COR-L47 (cell line): ENCODE data around the gene VSIR.

Source experiments
- DNase-seq: peaks from one replicate; lab custom pipeline; 2025; lab: John Stamatoyannopoulos, UW

Gene VSIR

DNA sequence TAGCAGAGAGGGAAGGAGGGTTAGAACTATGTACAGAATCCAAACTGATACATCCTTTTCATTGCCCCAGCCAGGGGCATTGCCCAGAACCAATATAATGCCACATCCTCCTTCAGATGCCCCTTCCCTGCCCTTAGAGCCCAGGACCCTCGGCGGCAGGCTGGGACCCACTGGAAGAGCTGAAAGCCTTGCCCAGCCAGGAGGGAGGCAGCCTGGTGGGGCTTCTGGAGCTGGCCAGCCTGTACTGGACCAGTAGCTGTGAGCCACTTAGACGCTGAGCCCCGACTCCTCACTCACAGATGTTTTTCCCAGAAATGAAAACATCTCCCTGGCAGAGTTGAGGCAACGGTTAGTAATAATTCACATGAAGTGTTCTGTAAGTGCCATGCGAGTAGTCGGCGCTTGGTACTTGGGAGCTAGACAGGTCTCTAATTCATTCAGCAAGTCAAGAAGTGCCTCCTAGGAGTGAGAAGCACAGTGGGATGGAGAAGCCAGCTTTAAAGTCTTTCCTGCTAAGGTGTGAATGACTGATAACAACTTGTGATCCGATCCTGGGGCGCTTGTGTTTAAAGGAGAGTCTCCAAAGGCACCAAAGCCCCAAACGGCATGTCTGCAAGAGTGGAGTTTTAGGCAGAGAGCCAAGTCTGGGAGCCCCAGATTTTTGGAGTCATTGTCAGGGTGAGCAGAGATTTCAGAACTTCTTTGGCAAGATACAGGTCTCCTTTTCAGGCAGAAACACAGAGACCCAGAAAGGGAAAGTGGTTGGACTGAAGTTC is 9.8 kb downstream of the VSIR start:
- DNase-seq: no peak

DNA sequence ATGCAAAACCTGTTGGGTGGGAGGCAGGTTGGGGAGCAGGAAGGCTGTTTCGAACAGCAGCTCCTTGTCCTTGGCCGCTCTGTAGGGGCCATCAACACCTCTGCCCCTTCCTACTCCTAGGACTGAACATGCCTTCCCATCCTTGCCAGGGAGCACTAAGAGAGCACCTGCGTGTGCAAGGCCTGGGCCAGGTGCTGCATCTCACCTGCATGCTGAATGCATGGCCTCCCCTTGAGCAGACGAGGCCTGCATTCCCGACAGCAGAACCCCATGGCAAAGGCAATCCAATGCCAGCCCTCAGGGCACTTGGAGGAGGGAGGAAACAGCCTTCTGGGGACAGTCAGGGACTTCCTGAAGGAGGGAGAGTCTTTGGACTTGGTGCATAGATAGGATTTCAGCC is 11.0 kb downstream of the VSIR start:
- DNase-seq: no peak

DNA sequence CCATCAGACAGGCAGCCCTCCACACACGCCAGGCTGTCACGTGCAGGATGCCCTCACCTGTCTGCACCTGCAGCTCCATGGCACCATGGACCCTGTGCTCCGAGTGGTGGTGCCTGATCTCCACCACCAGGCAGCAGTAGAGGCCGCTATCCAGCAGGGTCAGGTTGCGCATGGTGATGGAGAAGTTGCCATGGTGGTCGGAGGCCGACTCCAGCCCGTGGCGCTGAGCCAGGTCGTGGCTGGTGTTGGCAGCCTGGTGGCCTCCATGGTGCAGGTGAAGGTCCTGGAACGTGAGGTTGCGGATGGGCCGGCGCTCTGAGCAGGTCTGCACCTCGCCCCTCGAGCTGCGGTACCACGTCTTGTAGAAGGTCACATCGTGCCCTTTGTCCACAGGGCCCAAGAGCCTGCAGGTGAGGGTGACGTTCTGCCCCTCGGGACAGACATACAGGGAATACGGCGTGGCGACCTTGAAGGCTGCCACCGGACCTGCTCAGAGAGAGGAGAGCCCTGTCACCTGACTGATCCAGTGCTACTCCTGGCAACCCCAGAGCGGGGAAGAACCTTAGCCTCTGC is 11.7 kb downstream of the VSIR start:
- no peak for DNase-seq

DNA sequence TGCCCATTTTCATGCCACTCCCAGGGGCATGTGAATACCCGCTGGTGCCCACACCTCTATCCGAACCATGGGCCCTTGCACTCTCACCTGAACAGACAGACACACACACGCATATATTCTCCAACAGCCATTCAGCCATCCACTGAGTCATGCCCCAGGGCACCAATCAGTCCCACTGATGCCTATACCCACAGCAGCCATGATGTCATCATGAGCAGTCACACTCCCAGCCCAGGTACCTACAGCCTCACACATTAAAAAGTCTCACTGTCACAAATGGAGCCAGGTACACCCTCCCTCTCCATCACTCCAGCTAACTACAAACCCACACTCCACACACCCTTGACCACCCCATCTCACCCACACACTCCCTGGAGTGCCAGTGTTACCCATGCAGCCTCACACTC is 12.2 kb downstream of the VSIR start:
- DNase-seq: no peak

DNA sequence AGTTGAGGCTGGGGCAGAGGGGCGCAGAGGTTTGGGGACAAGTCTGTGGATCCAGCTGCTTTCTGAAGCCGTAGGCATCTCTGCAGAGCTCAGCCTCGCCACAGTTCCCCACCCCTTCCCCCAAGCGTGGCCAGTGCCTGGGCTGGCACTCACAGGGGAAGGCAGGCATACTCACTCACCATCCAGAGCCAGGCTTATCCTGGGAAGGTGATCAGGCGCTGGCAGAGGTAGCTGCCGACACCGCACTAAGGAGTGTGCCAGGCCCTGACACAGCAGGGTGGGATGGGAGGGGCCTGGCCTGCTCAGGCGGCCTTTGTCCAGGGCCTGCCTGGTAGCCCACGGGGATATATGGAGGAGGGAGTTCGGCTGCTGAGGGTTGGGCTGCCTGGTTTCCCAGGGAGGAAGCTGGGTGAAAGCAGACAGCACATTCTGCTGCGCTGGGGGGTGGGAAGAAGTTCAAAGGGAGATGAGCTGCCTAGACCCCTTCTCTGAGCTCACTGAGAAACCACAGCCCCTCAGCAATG is 15.9 kb downstream of the VSIR start:
- DNase-seq: no peak

DNA sequence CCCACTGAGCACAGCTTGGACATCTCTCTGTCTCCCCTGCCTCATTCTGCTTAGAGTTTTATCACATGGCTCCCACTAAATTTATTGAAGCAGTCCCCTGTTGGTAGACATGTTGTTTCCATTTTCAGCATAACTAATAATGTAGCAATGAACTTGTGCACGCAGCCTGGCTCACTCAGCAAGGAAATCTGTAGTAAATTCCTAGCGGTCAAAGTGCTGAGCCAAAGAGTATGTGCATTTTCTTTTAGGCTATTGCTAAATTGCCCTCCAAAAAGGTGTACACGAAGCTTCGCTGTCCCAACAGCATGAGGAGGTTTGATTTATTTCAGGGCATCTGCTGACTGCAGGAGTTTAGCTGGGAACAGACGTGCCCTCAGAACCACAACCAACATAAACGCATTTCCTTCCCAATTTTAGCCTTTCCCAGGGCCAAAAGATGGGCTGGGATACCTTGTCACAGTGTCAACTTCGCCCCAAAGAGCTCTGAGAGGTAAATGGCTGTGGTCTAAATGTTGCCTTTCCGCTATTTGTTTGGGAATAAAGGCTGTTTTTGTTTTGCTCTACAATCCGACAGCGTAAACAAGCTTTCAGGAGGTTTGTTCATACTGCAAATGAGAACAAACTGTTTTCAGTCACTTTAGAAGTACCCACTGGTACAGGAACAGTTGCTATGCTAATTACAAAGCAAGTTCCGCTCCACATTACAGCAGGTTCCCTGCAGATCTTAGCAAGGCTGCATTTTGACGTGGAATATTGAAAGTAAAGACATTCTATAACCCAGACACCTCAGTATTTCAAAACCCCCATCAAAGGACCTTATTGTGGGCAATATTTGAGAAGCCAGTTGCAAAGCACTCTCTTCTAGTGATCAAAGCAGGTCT is 16.8 kb downstream of the VSIR start:
- DNase-seq: no peak

DNA sequence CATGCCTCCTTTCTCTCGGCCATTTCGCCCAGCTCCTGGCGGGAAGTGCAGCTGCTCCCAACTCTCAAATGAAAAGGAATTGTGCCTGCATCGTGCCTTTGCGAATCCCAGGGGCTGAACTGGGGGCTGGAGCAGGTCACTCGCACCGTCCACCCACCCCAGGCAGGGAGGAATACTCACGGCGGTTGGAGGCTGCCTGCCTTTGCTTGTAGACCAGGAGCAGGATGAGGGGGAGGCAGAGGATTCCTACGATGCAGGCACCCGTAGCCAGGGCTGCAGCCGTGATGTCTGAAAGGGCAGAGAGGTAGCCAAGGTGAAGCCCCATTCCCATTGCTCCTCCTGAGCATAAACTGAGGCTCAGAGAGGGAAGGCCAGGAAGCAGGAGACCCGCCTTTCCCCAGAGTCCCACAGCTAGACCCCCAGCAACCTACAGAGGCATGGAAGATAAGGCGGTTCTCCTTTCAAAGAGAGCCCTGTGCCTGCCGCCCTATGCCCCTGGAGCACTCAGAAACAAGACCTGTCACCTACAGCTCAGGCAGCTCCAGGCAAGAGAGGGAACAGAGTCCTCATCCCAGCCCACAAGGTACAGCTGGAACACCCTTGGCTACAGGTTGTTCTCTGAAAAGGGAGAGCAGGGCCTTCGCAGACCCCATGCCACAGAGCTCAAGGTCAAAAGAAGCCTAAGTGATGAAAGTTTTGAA is 18.0 kb downstream of the VSIR start:
- DNase-seq: no peak

DNA sequence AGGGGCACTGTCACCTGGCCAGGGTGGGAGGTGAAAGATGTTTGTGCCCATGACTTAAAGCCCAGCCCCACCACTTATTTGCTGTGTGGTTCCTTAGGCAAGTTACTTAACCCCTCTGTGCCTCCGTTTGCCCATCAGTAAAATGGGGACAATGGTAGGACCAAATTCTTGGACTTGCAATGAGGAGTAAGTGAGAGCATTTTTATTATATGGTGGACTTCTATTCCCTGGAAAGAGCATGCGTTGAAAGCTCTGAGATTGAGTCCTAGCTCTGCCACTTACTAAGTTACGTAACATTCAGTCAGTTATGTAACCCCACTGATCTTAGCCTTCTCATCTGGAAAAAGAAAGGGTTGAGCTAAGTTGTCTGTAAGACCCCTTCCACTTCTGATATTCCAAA is 18.8 kb downstream of the VSIR start:
- DNase-seq: no peak

DNA sequence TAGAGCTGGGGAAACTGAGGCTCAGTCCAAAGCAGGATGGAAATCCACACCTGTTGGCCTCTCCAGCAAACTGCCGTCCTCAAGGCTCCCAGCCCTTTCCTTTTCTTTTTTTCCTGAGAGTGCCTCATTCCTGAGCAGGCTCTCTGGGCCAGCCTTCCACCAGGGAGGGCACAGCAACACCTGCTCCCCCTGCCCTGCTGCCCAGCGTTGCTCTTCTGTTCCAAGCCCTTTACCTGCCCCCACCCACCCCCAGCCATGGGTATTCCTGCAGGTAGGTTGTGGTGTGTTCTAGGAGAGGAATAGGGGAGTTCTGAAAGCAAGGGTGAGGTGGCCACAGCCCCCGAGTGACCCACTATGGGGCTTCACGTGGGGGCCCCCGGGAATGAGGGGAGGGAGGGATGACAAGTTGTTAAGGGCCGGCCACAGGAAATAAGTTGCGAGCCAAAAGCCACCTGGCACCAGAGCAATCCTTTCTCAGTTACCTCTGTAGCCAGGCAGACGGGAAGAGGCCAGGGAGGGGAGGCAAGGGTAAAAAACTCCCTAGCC is 19.3 kb downstream of the VSIR start:
- no peak for DNase-seq

DNA sequence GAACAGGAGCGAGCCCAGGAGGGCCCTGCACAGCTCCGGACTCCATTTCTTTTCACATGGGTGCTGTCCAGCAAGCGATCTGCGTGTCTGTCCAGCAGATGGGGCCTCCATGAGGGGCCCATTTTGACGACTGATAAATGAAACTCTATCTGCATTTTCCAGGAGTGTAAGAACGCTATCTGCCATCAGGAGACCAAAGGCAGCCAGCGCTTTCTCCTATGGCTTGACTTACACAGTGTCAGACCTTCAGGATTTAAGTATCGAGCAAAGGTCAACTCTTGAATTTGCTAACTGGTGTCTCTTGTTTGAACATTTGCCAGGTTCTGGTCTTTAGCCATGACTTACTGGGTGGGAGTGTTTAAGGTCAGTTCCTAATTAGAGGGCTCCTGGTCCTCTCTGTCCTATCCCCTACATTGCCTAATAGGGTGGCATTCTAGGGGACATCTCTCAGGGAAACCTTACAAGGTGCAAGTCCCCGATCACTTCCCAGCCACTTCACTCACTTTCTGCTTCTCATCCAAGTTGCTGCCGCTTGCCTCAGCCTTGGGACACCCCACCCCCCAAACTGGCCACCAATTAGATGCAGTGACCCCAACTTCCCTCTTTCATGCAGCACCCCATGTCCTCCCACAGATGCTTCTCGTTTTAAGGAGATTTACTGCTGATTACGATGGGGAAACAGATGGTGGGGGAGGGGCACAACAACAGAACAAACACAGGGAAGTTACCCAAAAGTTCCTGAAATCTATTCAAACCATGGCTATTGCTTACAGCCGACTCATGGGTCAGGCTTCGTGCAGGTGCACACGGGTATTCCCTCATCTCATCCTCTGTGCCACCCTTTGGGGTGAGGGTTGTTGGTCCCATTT is 20.0 kb downstream of the VSIR start:
- DNase-seq: no peak

DNA sequence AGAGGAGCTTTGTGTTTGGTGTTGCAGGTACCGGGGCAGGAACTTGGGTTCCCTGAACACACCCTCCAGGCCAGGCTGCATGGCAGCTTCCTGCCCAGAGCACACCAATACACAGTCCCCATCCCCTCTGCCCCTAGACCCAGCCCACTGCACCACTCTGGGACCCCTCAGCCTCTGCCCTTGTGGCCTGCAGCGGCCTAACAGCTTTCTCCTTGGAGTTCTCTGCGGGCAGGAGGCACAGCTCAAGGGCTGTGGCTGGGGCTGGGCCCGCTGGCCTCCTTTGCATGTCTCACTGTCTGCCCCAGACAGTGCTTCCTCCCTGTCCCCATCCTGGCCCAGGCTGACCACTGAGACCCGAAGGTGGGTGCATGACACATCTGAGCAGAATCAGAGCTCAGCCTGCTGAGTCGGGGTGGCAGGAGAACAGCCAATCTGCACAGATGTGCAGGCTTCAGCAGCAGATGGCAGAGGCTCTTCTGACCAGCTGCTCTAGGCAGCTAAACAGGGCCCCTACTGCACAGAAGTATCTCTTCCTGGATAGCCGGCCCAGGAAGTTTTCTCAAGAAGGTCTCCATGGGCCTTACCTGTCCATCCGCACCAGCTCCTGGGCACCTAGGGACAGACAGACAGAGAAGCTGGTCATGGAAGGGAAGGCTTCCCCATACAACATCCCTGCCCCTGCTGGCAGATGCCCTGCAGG is 20.8 kb downstream of the VSIR start:
- DNase-seq: no peak

DNA sequence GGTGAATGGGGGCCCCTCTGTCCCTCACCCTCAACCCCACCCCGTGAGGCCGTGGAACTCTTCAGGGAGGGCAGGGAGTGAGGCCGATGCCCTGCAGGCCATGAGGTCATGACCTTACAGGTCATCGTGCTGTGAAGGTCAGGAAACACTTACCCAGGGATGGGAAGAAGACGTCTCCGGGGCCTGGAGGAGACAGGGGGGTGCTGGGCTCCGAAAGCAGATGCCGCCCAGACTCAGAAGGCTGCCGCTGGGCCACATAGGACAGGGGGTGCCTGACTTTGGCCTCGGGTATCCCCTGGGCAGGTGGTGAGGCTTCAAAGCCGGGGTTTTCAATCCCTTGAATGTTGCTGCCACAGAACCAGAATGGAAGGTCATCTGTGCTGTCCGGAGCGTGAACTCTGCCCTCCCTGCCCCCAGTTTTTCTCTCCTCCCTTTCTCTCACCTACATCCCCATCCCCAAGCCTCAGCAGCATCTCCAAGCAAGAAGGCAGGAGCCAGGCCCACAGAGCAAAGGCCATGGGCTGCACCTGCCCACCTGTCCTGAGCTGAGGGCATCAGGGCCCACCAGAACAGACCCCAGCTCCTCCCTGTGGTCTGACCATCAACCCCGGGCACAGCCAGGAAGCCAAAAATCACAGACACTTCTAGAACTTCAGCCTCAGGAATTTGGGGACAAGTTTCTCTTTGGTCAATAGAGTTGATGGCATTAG is 21.6 kb downstream of the VSIR start:
- no peak for DNase-seq

DNA sequence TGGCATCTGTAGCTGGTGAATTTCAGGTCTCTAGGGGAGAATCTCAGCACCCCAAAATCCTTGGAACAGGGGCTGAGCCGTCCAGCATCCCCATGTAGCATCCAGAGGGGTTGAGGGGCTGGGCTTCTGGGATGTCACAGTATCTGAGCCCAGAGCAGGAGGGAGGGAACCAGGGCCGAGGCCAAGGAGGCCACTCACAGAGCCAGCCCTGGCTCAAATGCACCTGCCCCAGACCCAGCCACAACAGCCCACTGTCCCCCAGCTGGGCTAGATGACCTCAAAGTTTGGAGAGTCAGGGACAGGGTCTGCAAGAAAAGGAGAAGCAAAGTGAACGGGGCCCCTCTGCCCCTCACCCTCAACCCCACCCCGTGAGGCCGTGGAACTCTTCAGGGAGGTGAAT is 22.3 kb downstream of the VSIR start:
- DNase-seq: no peak

DNA sequence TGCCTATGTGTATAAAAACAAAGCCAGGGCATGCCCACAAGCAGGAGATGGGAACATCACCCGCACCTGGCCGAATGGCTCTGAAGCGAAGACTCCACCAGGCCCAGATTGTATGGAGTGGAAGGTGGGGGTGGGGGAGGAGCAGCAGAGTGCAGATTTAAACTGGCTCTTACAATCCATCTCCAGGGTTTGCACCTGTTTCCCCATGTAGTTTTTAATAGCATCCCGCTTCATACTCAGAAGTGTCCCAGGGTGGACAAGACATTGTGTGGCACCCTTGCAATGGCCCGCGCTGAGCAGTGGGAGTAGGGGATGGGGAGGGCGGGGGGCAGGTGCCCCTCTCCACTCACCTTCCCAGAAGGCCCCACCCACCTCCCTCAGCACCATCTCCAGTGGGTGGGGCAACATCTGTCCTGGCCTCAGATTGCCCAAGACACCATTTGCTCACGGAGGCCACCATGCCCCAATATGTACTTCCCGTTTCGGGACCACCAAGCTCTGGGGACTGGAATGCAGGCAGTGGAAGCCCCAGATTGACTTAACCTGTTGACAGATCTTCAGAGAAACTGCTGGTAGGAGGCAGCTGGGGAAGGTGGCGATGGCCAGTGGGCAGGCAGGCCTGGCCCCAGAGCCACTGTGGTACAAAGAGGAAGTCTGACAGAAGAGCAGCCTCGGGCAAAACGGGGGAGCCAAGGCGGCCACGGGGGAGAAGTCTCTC is 23.0 kb downstream of the VSIR start:
- DNase-seq: no peak

DNA sequence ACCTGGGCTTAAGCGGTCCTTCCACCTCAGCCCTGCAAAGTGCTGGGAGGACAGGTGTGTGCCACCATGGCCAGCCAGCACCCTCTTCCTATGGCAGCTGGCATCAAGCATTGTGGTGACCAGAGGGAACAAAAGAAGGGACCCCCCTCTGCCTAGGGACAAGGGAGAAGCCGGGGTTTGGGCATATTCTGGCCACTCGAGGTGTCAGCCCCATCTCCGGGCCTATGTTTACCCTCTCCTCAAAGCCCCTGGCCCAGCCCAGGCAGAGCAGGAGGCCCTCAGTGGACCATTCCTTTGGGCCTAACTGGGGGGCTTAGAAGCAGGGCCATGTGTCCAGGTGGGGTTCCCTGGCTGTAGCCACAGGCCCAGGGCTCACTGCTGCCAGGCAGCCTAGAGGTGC is 23.9 kb downstream of the VSIR start:
- no peak for DNase-seq

DNA sequence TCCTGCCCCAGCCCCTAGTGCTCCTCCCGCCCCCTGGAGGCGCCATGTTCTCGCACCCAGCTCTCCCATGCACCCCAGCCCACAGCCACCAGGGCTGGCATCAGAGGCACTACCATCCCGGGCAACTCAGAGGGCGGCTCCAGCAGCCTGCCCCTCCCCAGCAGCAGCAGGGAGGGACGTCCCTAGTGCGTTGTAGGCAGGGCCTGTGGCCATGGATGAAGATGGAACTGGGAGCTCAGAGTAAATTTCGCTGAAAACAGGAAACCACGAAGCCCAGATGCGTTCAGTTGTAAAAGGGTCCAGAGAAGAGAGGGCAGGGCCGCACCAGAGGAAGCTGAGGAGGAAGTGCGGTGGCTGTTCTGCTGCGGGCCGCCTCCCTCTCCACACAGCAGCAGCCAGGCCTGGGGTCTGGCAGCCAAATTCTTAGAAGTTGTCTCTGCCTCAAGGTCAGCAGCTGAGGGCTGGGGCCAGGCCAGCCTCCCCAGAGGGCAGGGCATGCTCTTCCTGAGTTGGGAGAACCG is 24.6 kb downstream of the VSIR start:
- DNase-seq: no peak

DNA sequence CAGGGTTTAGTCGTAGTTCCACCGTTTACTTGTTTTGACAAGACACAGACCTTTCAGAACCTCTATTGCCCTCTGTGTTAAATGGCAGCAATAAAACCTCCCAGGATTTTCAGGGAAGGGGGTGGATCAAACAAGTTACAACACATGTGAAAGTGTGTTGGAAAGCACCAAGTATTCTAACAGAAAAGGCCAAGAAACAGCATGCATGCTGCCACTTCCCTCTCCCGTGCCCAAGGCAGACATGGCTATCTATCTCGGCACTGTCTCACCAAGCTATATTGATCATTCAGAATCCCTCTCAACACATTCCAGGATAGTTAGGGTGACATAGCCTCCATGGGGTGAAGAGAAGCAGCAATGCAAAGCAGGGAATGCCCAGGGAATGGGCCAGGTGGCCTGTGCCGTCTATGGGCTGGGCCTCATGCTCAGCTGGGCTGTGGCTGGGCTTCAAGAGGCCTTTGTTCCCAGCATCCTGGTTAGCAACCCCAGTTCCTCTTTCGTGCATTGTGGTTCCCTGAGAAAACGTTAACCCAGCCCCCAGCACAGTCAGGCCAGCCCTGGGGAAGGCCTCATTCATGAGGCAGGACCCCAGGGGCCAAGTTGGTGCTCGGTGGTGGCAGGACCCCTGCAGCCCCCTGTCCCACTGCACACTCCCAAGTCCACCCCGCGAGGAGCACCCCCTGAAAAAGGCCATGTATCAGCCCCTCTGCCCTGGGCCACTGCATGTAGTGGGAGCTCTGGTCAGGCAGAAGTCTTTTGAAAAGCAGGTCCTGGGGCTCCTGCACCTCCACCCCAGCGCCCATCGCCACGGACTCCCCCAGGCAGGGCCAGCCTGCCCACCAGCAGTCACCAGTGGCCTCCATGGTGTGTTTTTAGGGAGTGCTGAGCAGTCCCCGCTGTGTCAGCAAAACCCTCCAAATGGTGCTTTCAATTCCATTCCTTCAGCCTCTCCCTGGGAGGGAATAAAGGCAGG is 25.5 kb downstream of the VSIR start:
- no peak for DNase-seq
